Endothelial cell of umbilical vein (primary cell): ENCODE data around the gene SMARCD2. TPM values are rescaled to one million over a fixed set of nuclear protein-coding genes. Genes with fewer than 3 reads are reported as not detected.

ENCODE experiments used
- BruUV-seq: library from RNA; stranded (reverse); fragments of 400-500 nt; replicated peaks from 2 replicates; lab custom pipeline; 2021; lab: Mats Ljungman, UMichigan
- CTCF ChIA-PET: fragments of 300-600, 350-600 bp; sonication (Branson Sonifier 250); formaldehyde crosslinking; loops from one replicate; lab custom pipeline; 2021; ENCODE audit warnings: antibody characterized with exemption, inconsistent platforms; lab: Charles Lee
- POLR2A ChIA-PET: fragments of 300-600, 350-600 bp; sonication (Branson Sonifier 250); formaldehyde crosslinking; loops from one replicate; lab custom pipeline; 2021; ENCODE audit warnings: antibody characterized with exemption, inconsistent platforms; lab: Charles Lee
- DNase-seq: peaks from one replicate; pipeline ENCODE4 v3.0.0-alpha.2; 2011; ENCODE audit warnings: low read depth, low spot score
- FAIRE-seq: peaks from 2 replicates; lab custom pipeline; 2011; peaks lifted over from hg19 to GRCh38; lab: Jason Lieb, UNC
- H2AFZ ChIP-seq: 2 replicates; pipeline ENCODE4 v1.6.0; 2012; ENCODE audit warnings: low read depth, low read length, control low read depth, inconsistent platforms
- H3K27ac ChIP-seq: 2 replicates; pipeline ENCODE4 v1.5.1; 2011; ENCODE audit warnings: low read depth, mild to moderate bottlenecking, control low read depth, low read length, moderate library complexity; ENCODE audit not compliant: insufficient read depth
- H3K27me3 ChIP-seq, 2 experiments: 2 replicates each; pipeline versions ENCODE4 v1.6.0 to v1.6.1; 2011; ENCODE audit warnings: low read length in 2 of 2, mixed read lengths in 1 of 2; ENCODE audit not compliant: control insufficient read depth in 2 of 2, insufficient read depth in 2 of 2
- H3K36me3 ChIP-seq, 2 experiments: 2 replicates in 1 of 2; 3 replicates in 1 of 2; pipeline ENCODE4 v1.5.1; 2011; ENCODE audit warnings: low read length in 2 of 2, mild to moderate bottlenecking in 1 of 2, moderate library complexity in 1 of 2; ENCODE audit not compliant: control insufficient read depth in 2 of 2, insufficient read depth in 2 of 2; ENCODE audit errors: extremely low read depth in 1 of 2
- H3K4me1 ChIP-seq: 3 replicates; pipeline ENCODE4 v1.5.1; 2011; ENCODE audit warnings: mild to moderate bottlenecking, low read length; ENCODE audit not compliant: control insufficient read depth, insufficient read depth; ENCODE audit errors: extremely low read depth
- H3K4me2 ChIP-seq: 2 replicates; pipeline ENCODE4 v1.6.1; 2011; ENCODE audit warnings: low read length, control low read depth, mixed read lengths; ENCODE audit not compliant: insufficient read depth
- H3K4me3 ChIP-seq, 3 experiments: fragments of 200-600 bp in 1 of 3; sonication (generic), shearing (Covaris generic) in 1 of 3; replicated peaks in 1 of 3; 2 replicates each; pipeline ENCODE4 v1.5.1; 2011 to 2016; ENCODE audit warnings: control low read depth in 3 of 3, low read length in 3 of 3, mild to moderate bottlenecking in 2 of 3, inconsistent platforms in 1 of 3, low read depth in 1 of 3, moderate library complexity in 1 of 3; ENCODE audit not compliant: insufficient read depth in 1 of 3
- H3K79me2 ChIP-seq: 2 replicates; pipeline ENCODE4 v1.6.0; 2012; ENCODE audit warnings: low read length, inconsistent platforms; ENCODE audit not compliant: control insufficient read depth, insufficient read depth
- H3K9ac ChIP-seq: replicated peaks from 2 replicates; pipeline ENCODE3; 2011; ENCODE audit warnings: low read length, control low read depth; ENCODE audit not compliant: insufficient read depth; ENCODE audit errors: extremely low read depth
- H3K9me1 ChIP-seq: replicated peaks from 3 replicates; pipeline ENCODE4 v1.6.0; 2011; ENCODE audit warnings: mild to moderate bottlenecking, low read length; ENCODE audit not compliant: control insufficient read depth, insufficient read depth; ENCODE audit errors: extremely low read depth
- H3K9me3 ChIP-seq: replicated peaks from 2 replicates; pipeline ENCODE4 v1.5.1; 2012; ENCODE audit warnings: low read length, inconsistent platforms; ENCODE audit not compliant: control insufficient read depth, insufficient read depth
- H4K20me1 ChIP-seq: replicated peaks from 2 replicates; pipeline ENCODE3; 2011; ENCODE audit warnings: mild to moderate bottlenecking, low read length; ENCODE audit not compliant: control insufficient read depth, insufficient read depth; ENCODE audit errors: extremely low read depth
- GATA2 ChIP-seq: IDR thresholded peaks from 2 replicates; pipeline ENCODE4 v1.7.0; 2011; ENCODE audit warnings: low read depth, mild to moderate bottlenecking, moderate library complexity, mixed read lengths, low read length; ENCODE audit not compliant: insufficient read length, insufficient read depth
- MYC ChIP-seq: IDR thresholded peaks from one replicate; pipeline ENCODE4 v1.6.1; 2011; ENCODE audit warnings: mild to moderate bottlenecking, low read depth, low read length
- POLR2A ChIP-seq: IDR thresholded peaks from 2 replicates; pipeline ENCODE4 v1.6.1; 2012; ENCODE audit warnings: low read depth, mild to moderate bottlenecking, control low read depth, low read length
- dilution Hi-C: fragments of 300-500 bp; cut with MboI; formaldehyde crosslinking; loops from one replicate; pipeline ENCODE4 v1.15.0; 2019; ENCODE audit warnings: low sequenced_read_pairs; ENCODE audit not compliant: extremely low pct_ligation_motif_present
- intact Hi-C: fragments of 100-400 bp; cut with micrococcal nuclease; formaldehyde crosslinking; loops from one replicate; pipeline ENCODE4 v1.10.0; 2022
- polyA plus RNA-seq, 4 experiments: library from polyadenylated mRNA; depleted of rRNA in 3 of 4; stranded (reverse) in 3 of 4; unstranded in 1 of 4; fragments of >200 nt; gene quantifications; 2 replicates each; pipeline versions ENCODE4 v1.2.1 to v1.2.3, GENCODE V29; 2011 to 2012; ENCODE audit warnings: missing spikeins in 1 of 4
- total RNA-seq: library from RNA; stranded (reverse); gene quantifications from 2 replicates; pipeline ENCODE4 v1.2.3, GENCODE V29; 2021
- TF ChIP-seq, protein P1 (sequence below), 2 donors: IDR thresholded peaks; 1 replicate in 1 of 2; 2 replicates in 1 of 2; pipeline ENCODE4 v1.5.1; 2011; ENCODE audit warnings: low read length in 2 of 2, mild to moderate bottlenecking in 2 of 2, moderate library complexity in 2 of 2, control low read depth in 1 of 2, inconsistent platforms in 1 of 2, low read depth in 1 of 2; ENCODE audit not compliant: insufficient read depth in 1 of 2; ENCODE audit errors: extremely low read depth in 1 of 2

The SMARCD2 gene
- total and polyA plus RNA-seq, 2 donors (not counting 3 experiments of a cell fraction or from before 2014, with no cell fraction given) = 51.2 to 55.7 TPM

GRCh38 chr17:63833026-63833740 lies 9.3 kb downstream of the SMARCD2 start:
- no peak overlapping the region for H3K9ac ChIP-seq
- H3K9me3 ChIP-seq = no peaks in the 10 kb centered on the region
- no peaks in the 10 kb centered on the region for H4K20me1 ChIP-seq
- no peak overlapping the region for H3K4me2 ChIP-seq
- no peak overlapping the region for H3K27ac ChIP-seq
- no peak overlapping the region for H3K4me3 ChIP-seq
- H3K79me2 ChIP-seq = peaks cover 23% of the 10 kb centered on the region
- DNase-seq (no peak), FAIRE-seq (no peak)
- intact Hi-C loops (no loop called here), dilution Hi-C loops (no loop called here)
- TSS peak; percentile 19 for BruUV-seq
- peaks cover 29 to 58% of the 10 kb centered on the region in 2 experiments for H3K36me3 ChIP-seq
- H3K9me1 ChIP-seq = no peaks in the 10 kb centered on the region
- TF ChIP-seq POLR2A (no peak), GATA2 (no peak)
- TF ChIP-seq, protein P1, sequence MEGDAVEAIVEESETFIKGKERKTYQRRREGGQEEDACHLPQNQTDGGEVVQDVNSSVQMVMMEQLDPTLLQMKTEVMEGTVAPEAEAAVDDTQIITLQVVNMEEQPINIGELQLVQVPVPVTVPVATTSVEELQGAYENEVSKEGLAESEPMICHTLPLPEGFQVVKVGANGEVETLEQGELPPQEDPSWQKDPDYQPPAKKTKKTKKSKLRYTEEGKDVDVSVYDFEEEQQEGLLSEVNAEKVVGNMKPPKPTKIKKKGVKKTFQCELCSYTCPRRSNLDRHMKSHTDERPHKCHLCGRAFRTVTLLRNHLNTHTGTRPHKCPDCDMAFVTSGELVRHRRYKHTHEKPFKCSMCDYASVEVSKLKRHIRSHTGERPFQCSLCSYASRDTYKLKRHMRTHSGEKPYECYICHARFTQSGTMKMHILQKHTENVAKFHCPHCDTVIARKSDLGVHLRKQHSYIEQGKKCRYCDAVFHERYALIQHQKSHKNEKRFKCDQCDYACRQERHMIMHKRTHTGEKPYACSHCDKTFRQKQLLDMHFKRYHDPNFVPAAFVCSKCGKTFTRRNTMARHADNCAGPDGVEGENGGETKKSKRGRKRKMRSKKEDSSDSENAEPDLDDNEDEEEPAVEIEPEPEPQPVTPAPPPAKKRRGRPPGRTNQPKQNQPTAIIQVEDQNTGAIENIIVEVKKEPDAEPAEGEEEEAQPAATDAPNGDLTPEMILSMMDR (IDR thresholded peaks at IDR 0.05; ENCODE audit: extremely low read depth in 1 of 2, insufficient read depth in 1 of 2, low read depth in 1 of 2, low read length in 2 of 2) = no peak
- no peak overlapping the region for H2AFZ ChIP-seq
- peaks cover 10% of the 10 kb centered on the region for H3K4me1 ChIP-seq
- H3K27me3 ChIP-seq = no peaks in the 10 kb centered on the region
- CTCF ChIA-PET = interaction anchor here (0.6 to 1.8 kb wide), 5 partner anchors 9 to 27 kb away, joined by 3 to 7 read pairs (median 3); no protein-coding TSS in a partner anchor
- POLR2A ChIA-PET = no interaction called here

GRCh38 chr17:63832455-63832854 lies 10.0 kb downstream of the SMARCD2 start:
- ChIA-PET CTCF (interaction anchor here (1.0 kb wide), 1 partner anchor 16 kb away, joined by 6 read pairs; no protein-coding TSS in a partner anchor), POLR2A (interaction anchor here (0.5 kb wide), 1 partner anchor 18 kb away, joined by 3 read pairs; no protein-coding TSS in a partner anchor)
- H3K4me3 ChIP-seq = no peak overlapping the region
- TF ChIP-seq MYC = no peak
- peak; percentile 5 for TF ChIP-seq POLR2A
- no peaks in the 10 kb centered on the region for H4K20me1 ChIP-seq
- no peaks in the 10 kb centered on the region for H3K27me3 ChIP-seq
- no peak overlapping the region for H3K4me2 ChIP-seq
- no peak overlapping the region for H3K9ac ChIP-seq
- dilution Hi-C loops (no loop called here), intact Hi-C loops (no loop called here)
- no peak for DNase-seq
- H3K36me3 ChIP-seq = peaks cover 29 to 58% of the 10 kb centered on the region in 2 experiments
- FAIRE-seq = no peak
- peaks cover 12% of the 10 kb centered on the region for H3K4me1 ChIP-seq
- BruUV-seq = no TSS peak
- H2AFZ ChIP-seq = no peak overlapping the region
- no peak overlapping the region for H3K27ac ChIP-seq
- H3K9me1 ChIP-seq = no peaks in the 10 kb centered on the region
- H3K9me3 ChIP-seq = no peaks in the 10 kb centered on the region
- H3K79me2 ChIP-seq = peaks cover 25% of the 10 kb centered on the region
